A673 (cell line): ENCODE data around the gene PRH2. TPM values are rescaled to one million over a fixed set of nuclear protein-coding genes. Genes with fewer than 3 reads are reported as not detected.

Source experiments
- BruUV-seq: library from RNA; stranded (reverse); fragments of 400-500 nt; replicated peaks from 2 replicates; lab custom pipeline; 2021; lab: Mats Ljungman, UMichigan
- CTCF ChIA-PET: fragments of 300-600 bp; sonication (Branson Sonifier 250); formaldehyde crosslinking; loops from one replicate; lab custom pipeline; 2022; ENCODE audit warnings: antibody characterized with exemption; lab: Charles Lee
- POLR2A ChIA-PET: fragments of 300-600 bp; sonication (Branson Sonifier 250); formaldehyde crosslinking; loops from one replicate; lab custom pipeline; 2022; ENCODE audit warnings: antibody characterized with exemption; ENCODE audit not compliant: low non-redundant PET; lab: Charles Lee
- DNase-seq: peaks from one replicate; pipeline ENCODE4 v3.0.0-alpha.2; 2015; ENCODE audit warnings: low spot score
- H3K27ac ChIP-seq: fragments of 200-600 bp; sonication (generic); 2 replicates; pipeline ENCODE4 v1.5.1; 2016; ENCODE audit warnings: mixed run types, low read depth, mild to moderate bottlenecking, mixed read lengths, antibody characterized with exemption, low read length; ENCODE audit not compliant: poor library complexity, severe bottlenecking
- H3K27me3 ChIP-seq: fragments of 200-600 bp; sonication (generic); replicated peaks from 2 replicates; pipeline ENCODE4 v1.6.1; 2017; ENCODE audit warnings: mixed run types, low read depth, mild to moderate bottlenecking, mixed read lengths, antibody characterized with exemption, low read length; ENCODE audit not compliant: insufficient read depth, poor library complexity
- H3K36me3 ChIP-seq: fragments of 200-600 bp; sonication (generic); 2 replicates; pipeline ENCODE4 v1.6.1; 2016; ENCODE audit warnings: mixed run types, mild to moderate bottlenecking, mixed read lengths, antibody characterized with exemption, low read length; ENCODE audit not compliant: insufficient read depth, poor library complexity, severe bottlenecking
- H3K4me1 ChIP-seq: fragments of 200-600 bp; sonication (generic); 2 replicates; pipeline ENCODE4 v1.6.1; 2017; ENCODE audit warnings: mixed run types, mild to moderate bottlenecking, mixed read lengths, antibody characterized with exemption, low read length; ENCODE audit not compliant: insufficient read depth, poor library complexity, severe bottlenecking
- H3K4me3 ChIP-seq: fragments of 200-600 bp; sonication (generic); 2 replicates; pipeline ENCODE4 v1.5.1; 2016; ENCODE audit warnings: low read depth, mixed run types, mild to moderate bottlenecking, mixed read lengths, low read length; ENCODE audit not compliant: poor library complexity, severe bottlenecking
- H3K9me3 ChIP-seq: fragments of 200-600 bp; sonication (generic); 2 replicates; pipeline ENCODE4 v1.6.1; 2016; ENCODE audit warnings: mixed run types, low read depth, mild to moderate bottlenecking, mixed read lengths, antibody characterized with exemption, low read length; ENCODE audit not compliant: poor library complexity, severe bottlenecking
- EZH2 ChIP-seq: fragments of 200-600 bp; sonication (generic); IDR thresholded peaks from 2 replicates; pipeline ENCODE4 v1.6.1; 2017; ENCODE audit warnings: borderline replicate concordance, low read depth, mild to moderate bottlenecking, mixed read lengths, antibody characterized with exemption, low read length; ENCODE audit not compliant: poor library complexity, severe bottlenecking
- intact Hi-C: fragments of 100-400 bp; cut with micrococcal nuclease; formaldehyde crosslinking; loops from one replicate; pipeline ENCODE4 v1.10.0; 2022; ENCODE audit not compliant: unreplicated experiment
- total RNA-seq: library from RNA; stranded (reverse); gene quantifications from 2 replicates; pipeline ENCODE4 v1.2.3, GENCODE V29; 2021
- TF ChIP-seq, protein P1 (sequence below): fragments of 300-800, 200-600 bp; sonication (generic); conservative IDR thresholded peaks from 2 replicates; pipeline ENCODE4 v1.5.1; 2017; ENCODE audit warnings: low read depth, mild to moderate bottlenecking, antibody characterized with exemption, low read length, moderate library complexity, mixed read lengths

PRH2 gene
- total RNA-seq, 1 experiment from 2014 or later: not detected

GRCh38 chr12:10966314-10966713 lies 37.3 kb downstream of the PRH2 start:
- intact Hi-C loops: no loop called here
- no peak overlapping the region for H3K27ac ChIP-seq
- no peak overlapping the region for H3K4me3 ChIP-seq
- no peaks in the 10 kb centered on the region for H3K27me3 ChIP-seq
- ChIA-PET POLR2A (no interaction called here), CTCF (no interaction called here)
- no peak for TF ChIP-seq EZH2
- TF ChIP-seq, protein P1, sequence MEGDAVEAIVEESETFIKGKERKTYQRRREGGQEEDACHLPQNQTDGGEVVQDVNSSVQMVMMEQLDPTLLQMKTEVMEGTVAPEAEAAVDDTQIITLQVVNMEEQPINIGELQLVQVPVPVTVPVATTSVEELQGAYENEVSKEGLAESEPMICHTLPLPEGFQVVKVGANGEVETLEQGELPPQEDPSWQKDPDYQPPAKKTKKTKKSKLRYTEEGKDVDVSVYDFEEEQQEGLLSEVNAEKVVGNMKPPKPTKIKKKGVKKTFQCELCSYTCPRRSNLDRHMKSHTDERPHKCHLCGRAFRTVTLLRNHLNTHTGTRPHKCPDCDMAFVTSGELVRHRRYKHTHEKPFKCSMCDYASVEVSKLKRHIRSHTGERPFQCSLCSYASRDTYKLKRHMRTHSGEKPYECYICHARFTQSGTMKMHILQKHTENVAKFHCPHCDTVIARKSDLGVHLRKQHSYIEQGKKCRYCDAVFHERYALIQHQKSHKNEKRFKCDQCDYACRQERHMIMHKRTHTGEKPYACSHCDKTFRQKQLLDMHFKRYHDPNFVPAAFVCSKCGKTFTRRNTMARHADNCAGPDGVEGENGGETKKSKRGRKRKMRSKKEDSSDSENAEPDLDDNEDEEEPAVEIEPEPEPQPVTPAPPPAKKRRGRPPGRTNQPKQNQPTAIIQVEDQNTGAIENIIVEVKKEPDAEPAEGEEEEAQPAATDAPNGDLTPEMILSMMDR: no peak
- no peaks in the 10 kb centered on the region for H3K9me3 ChIP-seq
- DNase-seq: no peak
- no peaks in the 10 kb centered on the region for H3K36me3 ChIP-seq
- no TSS peak for BruUV-seq
- H3K4me1 ChIP-seq: peaks cover 10% of the 10 kb centered on the region

- Histone ChIP-seq H3K27me3 (no peaks in the 10 kb centered on the region), H3K4me1 (peaks cover 10% of the 10 kb centered on the region), H3K27ac (peak overlapping the region; percentile 2), H3K4me3 (no peak overlapping the region), H3K9me3 (no peaks in the 10 kb centered on the region), H3K36me3 (no peaks in the 10 kb centered on the region)
- DNase-seq: peak; percentile 86
- ChIA-PET CTCF (no interaction called here), POLR2A (no interaction called here)
- intact Hi-C loops: no loop called here
- no TSS peak for BruUV-seq
- no peak for TF ChIP-seq EZH2
- TF ChIP-seq, protein P1: no peak
Observed at GRCh38 chr12:10967409-10967808, 38.4 kb downstream of the PRH2 start.

GRCh38 chr12:10968765-10969456 lies 39.9 kb downstream of the PRH2 start:
- no peak overlapping the region for H3K4me3 ChIP-seq
- H3K36me3 ChIP-seq: no peaks in the 10 kb centered on the region
- BruUV-seq: no TSS peak
- H3K9me3 ChIP-seq: no peaks in the 10 kb centered on the region
- TF ChIP-seq, protein P1: no peak
- no peak for TF ChIP-seq EZH2
- H3K27me3 ChIP-seq: no peaks in the 10 kb centered on the region
- DNase-seq: peak; percentile 5
- peaks cover 10% of the 10 kb centered on the region for H3K4me1 ChIP-seq
- CTCF ChIA-PET: no interaction called here
- intact Hi-C loops: no loop called here
- POLR2A ChIA-PET: no interaction called here
- H3K27ac ChIP-seq: no peak overlapping the region
